Testis (tissue), 2 donors: ENCODE measurements around the gene ARMC2.
A peak's percentile ranks its signal among the peaks of the same experiment; 100 is the strongest.

ENCODE experiments used
- POLR2A ChIP-seq: fragments of 450-650 bp; IDR thresholded peaks from one replicate; pipeline ENCODE4 v1.6.1; 2017; ENCODE audit warnings: antibody characterized with exemption, mild to moderate bottlenecking, moderate library complexity
- TF ChIP-seq, protein P1 (sequence below), 3 experiments: fragments of 450-650 bp in 2 of 3; fragments of 200-600 bp in 1 of 3; sonication (generic) in 1 of 3; IDR thresholded peaks; one replicate each; pipeline ENCODE4 v1.5.1; 2016 to 2019; ENCODE audit warnings: antibody characterized with exemption in 3 of 3, mild to moderate bottlenecking in 2 of 3, moderate library complexity in 1 of 3

DNA sequence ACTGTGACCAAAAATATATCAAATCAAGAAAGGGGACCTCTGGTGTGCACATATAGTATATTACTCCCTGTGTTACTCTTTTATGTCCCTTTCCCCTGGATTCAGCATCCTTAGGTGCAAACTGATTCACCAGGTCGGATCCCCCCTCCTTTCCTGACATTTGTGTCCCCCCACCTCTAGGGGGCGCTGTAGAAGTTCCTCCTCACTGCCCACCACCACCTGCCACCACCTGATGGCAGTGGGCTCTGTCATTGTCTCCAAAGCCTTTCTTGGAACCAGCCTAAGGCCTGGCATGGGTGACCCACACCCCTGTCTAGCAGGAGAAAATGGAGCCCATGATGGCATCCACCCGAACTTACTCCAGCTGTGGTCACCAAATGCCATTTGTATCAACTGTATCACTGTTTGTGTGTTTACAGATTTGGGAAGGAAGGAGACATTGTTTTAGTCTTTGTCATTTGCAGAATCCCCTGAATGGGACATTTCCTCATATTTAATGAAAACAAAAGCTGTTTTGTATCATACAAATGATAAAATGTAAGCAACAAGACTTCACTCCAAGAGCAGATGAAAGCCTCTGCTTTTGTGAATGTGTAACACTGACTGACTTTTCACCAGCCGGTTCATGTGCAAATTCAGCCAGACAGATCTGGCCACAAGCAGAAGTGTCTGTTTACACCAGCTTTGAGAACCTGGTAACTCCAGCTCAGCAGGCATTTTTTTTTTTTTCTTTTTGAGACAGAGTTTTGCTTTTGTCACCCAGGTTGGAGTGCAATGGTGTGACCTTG, 66.2 kb downstream of the ARMC2 start:
- TF ChIP-seq, protein P1, sequence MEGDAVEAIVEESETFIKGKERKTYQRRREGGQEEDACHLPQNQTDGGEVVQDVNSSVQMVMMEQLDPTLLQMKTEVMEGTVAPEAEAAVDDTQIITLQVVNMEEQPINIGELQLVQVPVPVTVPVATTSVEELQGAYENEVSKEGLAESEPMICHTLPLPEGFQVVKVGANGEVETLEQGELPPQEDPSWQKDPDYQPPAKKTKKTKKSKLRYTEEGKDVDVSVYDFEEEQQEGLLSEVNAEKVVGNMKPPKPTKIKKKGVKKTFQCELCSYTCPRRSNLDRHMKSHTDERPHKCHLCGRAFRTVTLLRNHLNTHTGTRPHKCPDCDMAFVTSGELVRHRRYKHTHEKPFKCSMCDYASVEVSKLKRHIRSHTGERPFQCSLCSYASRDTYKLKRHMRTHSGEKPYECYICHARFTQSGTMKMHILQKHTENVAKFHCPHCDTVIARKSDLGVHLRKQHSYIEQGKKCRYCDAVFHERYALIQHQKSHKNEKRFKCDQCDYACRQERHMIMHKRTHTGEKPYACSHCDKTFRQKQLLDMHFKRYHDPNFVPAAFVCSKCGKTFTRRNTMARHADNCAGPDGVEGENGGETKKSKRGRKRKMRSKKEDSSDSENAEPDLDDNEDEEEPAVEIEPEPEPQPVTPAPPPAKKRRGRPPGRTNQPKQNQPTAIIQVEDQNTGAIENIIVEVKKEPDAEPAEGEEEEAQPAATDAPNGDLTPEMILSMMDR (IDR thresholded peaks at IDR 0.05): peak; percentile 2 to 60 (median 39)
- TF ChIP-seq POLR2A: no peak
